ENCODE measurements around the gene GAN. TPM values are rescaled to one million over a fixed set of nuclear protein-coding genes. Genes with fewer than 3 reads are reported as not detected.

GAN gene
- total RNA-seq, 1 donor from 2014 or later: 10.0 TPM

DNA sequence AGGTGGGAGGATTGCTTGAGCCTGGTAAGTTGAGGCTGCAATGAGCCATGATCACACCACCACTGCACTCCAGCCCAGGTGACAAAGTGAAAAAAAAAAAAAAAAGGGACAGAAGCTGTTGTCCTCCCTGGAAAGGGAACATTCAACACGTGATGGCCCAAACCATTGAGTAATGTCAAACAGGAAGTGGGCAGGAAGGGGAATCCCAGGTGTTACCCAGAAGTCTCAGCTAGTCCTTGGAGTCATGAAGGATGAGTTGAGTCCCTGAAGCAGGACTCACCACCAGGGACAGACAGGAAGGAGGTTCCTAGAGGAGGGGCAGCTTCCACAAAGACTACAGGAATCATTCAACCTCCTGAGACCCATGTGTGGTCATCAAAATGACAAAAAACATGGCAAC, 110.0 kb downstream of the GAN start:
- DNase-seq (ENCODE audit: low spot score): no peak

DNA sequence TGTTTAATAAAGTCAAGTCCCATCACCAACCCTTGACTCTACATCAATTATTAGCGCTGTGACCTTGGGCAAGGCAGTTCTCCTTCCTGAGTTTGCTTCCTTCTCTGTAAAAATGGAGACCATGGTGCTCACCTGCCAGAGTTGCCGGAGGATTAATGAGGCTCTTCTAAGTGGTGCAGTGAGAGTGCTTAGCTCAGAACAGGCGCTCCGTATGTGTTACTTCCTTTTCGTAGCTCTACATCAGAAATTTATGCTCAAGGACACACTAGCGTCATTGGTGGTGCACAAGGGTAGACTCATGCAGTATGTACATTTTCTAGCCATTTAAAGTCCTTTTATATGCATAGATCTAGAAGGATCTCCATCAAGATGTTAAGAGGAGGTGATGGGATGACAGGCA, 112.5 kb downstream of the GAN start:
- no peak for DNase-seq (ENCODE audit: low spot score)

DNA sequence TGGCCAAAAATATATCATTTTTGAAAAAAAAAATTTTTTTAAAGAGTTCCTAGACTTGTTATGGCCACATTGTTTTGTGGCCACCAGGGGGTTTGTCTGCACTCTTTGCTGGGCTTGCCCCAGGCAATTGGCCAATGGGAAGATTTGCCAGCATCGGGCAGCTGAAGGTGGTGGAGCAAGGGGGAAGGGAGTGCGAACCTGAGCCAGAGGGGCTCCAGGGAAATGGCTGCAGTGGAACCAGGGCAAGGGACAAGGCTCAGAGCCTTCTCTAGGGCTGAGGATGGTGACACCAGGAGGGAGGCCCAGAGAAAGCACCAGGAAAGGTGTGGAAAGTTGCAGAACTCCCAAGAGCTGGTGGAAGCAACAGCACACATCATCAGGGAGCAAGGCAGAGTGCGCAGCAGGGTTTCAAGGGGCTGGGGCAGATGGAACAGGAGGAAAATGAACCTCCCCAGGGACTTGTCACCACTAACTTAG, 114.3 kb downstream of the GAN start:
- DNase-seq (ENCODE audit: low spot score): no peak

DNA sequence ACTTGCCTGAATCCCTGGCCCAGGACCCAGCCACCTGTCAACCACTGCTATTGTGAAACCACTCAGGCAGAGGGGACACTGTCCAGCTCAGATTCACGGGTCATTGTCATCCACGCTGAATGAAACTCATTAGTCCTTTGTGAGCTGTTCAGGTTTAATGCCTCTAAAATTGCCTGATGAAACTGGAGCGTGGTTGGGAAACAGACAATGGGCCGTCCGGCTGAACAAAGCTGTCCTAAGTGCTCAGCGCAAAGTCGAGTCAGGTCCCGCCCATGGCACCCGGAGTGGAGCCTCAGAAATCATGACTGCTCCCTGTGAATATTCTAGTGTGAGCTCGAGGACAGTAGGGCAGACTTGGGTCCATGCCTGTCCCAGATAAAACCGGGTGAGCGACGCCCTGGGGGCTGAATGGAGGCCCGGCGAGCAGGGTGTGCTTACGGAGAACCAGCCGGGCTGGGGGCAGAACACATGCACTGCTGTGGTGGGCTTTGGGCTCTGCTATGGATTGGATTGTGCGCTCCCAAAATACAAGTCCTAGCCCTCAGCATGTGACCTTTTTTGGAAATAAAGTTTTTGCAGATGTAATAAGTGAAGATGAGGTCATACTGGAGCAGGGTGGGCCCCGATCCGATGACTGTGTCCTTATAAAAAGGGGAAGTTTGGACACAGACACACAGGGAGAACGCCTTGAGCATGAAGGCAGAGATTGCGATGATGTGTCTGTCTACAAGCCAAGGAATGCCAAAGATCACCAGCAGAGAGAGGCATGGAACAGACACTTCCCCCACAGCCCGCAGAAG, 117.0 kb downstream of the GAN start:
- no peak for DNase-seq (ENCODE audit: low spot score)

DNA sequence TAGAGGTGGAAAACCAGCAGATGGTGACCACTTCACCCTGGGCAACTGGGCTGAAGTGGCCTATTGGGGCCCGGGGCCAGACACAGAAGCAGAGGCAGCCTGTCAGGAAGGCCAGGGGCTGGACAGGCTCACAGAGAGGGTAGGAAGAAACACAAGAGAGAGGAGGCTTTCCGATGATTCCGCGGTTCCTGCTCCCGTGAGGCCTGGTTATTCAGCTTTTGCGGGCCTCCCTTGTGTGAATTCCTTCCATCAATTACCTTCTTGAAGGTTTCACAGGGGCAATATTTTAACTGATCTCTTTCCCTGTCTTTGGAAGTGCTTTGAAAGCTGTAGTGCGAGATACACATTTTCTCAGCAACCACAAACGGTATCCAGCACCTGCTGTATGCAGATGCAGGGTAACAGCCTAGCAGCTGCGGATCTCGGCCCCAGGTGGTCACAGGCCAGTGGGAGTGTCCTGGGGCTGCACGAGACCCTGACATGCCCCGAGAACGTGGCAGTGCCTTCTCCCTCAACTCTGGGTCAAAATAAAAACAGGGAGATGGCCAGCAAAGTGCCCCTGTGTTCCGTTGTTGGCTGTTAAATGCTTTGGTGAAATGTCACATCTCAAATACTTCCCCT, 118.3 kb downstream of the GAN start:
- DNase-seq (ENCODE audit: low spot score): no peak

DNA sequence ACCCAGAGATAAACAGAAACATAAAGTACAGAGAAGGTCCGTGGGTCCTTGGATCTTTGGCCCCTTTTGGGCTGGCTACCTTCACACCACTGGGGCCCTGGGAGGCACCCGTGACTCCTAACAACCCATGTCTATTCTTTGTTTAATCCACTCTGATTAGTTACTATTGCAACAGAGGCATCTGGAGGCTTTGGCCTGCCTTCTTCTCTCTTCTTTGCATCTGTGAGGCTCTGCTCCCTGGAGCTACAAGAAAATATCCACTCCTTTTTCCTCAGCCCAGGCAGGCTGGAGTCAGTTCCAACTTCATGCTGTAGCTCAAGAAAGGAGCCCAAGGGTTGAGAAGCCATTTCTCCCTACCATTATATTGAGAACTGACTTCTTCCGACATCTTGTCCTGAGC, 120.3 kb downstream of the GAN start:
- DNase-seq (ENCODE audit: low spot score): no peak

DNA sequence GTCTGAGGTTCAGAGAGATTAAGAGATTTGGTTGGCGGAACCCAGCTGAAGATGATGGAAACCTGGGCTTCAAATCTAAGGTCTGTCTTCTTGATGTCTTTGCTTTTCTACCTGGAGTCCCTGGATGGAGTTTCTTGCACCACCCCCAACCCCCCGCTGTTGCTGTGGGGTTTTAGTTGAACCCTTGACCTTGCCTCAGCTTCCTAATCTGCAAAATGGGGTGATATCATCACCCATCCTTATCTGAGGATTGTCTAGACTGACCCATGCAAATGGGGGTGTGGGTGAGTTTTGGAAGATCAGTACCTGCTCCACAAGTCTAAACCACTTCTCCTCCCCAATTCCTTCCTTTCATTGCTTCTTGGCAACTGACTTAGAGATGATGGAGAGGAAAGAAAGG, 120.8 kb downstream of the GAN start:
- no peak for DNase-seq (ENCODE audit: low spot score)

DNA sequence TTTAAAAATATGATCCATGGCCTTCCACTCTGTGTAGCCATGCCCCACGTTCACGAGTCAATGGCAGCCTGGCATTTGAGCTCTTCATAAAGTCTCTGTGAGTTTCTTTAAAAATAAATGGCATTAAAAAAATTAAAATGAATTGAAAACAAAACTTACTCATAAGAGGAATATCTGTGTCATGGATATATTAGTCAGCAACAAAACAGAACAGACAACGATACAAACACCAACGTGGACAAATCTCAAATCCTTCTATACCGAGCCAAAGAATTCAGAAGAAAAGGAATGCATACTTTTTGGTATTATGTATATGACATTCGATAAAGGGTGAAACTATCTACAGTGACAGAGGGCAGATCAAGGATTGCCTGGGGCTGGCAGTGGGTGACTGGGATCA, 121.6 kb downstream of the GAN start:
- DNase-seq (ENCODE audit: low spot score): no peak

DNA sequence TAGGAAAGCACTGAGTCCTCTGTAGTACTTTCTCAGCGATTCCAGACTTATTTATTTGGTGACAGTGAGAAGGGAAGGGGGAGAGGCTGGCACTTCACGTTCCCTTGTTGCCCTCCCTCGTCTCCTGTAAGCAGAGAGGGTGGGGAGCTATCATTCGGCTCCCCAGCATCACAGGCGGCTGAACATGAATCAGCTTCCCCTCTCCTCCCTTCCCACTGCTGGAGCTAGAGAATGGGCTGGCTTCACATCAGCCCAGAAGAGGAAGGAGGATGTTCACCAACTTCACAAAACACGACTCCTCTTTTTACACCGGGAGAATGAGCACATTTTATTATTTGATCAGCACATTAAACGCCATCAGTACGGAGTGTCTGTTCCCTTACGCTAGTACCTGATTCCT, 123.1 kb downstream of the GAN start:
- DNase-seq (ENCODE audit: low spot score): no peak

Other genes starting within 250 kb of the GAN start
- 0.19 TPM for gene C16orf46, start 237.7 kb upstream of the GAN start, total RNA-seq
- 39.2 TPM for gene GCSH, start 218.6 kb upstream of the GAN start, total RNA-seq
- gene BCO1, start 76.3 kb upstream of the GAN start, total RNA-seq: not detected
- gene CMIP, start 129.8 kb downstream of the GAN start, total RNA-seq: 68.4 TPM